Psoas muscle (tissue), 8 donors: ENCODE results near the gene GRID2IP. TPM values are rescaled to one million over a fixed set of nuclear protein-coding genes. Genes with fewer than 3 reads are reported as not detected.

ENCODE experiments used
- ATAC-seq, 4 donors: fragments of 200-7000 bp; cut with Tn5 transposase; one replicate each; pipeline ENCODE4 v1.9.1; 2020; ENCODE audit warnings: moderate library complexity in 3 of 4, mild to moderate bottlenecking in 2 of 4
- DNase-seq, 2 donors: peaks; one replicate each; pipeline ENCODE4 v3.0.0-alpha.2; 2020
- H3K27ac ChIP-seq: fragments of 200-600 bp; one replicate; pipeline ENCODE4 v1.8.0; 2022
- H3K27me3 ChIP-seq, 3 donors: fragments of 200-600 bp in 1 of 3; one replicate each; pipeline versions ENCODE4 v1.6.1 to v1.8.0; 2013 to 2022; ENCODE audit warnings: low read length in 2 of 3, mild to moderate bottlenecking in 2 of 3, moderate library complexity in 1 of 3; ENCODE audit not compliant: insufficient read depth in 3 of 3
- H3K36me3 ChIP-seq, 2 donors: fragments of 200-600 bp in 1 of 2; one replicate each; pipeline versions ENCODE4 v1.6.1 to v1.8.0; 2013 to 2022; ENCODE audit warnings: low read depth in 1 of 2, mild to moderate bottlenecking in 1 of 2, moderate library complexity in 1 of 2; ENCODE audit not compliant: insufficient read depth in 1 of 2
- H3K4me1 ChIP-seq: fragments of 200-600 bp; one replicate; pipeline ENCODE4 v1.8.0; 2022
- H3K4me3 ChIP-seq: fragments of 200-600 bp; one replicate; pipeline ENCODE4 v1.8.0; 2022; ENCODE audit warnings: mild to moderate bottlenecking
- H3K9me3 ChIP-seq: fragments of 200-600 bp; one replicate; pipeline ENCODE4 v1.8.0; 2022
- CTCF ChIP-seq: fragments of 200-600 bp; IDR thresholded peaks from one replicate; pipeline ENCODE4 v1.8.0; 2022; ENCODE audit warnings: antibody characterized with exemption
- WGBS, 3 donors: extraction: QIAGEN DNeasy Blood & Tissue Kit; methylation state at CpG; one replicate each; pipeline versions ENCODE4 v1.1.6 to v1.1.7; 2013; 5-methylcytosine and 5-hydroxymethylcytosine counted together
- intact Hi-C, 2 donors: fragments of 100-400 bp; cut with DNase I; formaldehyde crosslinking; loops; one replicate each; pipeline versions ENCODE4 v1.11.0 to v1.14.2; 2022
- polyA plus RNA-seq, 3 donors: library from polyadenylated mRNA; stranded (reverse); fragments of 200-250 nt; gene quantifications; one replicate each; pipeline ENCODE4 v1.2.3, GENCODE V29; 2013
- total RNA-seq, 4 donors: library from RNA; stranded (reverse); fragmentation: NEBNext Ultra II Directional in 2 of 4; extraction: Animal tissue kit (Norgen Biotek cat#: 25700) in 2 of 4; gene quantifications; one replicate each; pipeline versions ENCODE4 v1.2.1 to v1.2.4, GENCODE V29; 2021 to 2023
- donor health status: healthy with polysubstance abuse.
- donor health status: DM: no; HTN: no; CAD: no; lungs with moderate emphysema.
- donor health status: Bipolar disorder and iron deficiency.
- donor health status: healthy.
- donor health status: DM: yes; HTN: yes; CAD: no.
- donor health status: DM: no; HTN: no; CAD: no.
- donor health status: DM: no; HTN: no; CAD: no.
- donor health status: DM: yes; HTN: yes; CAD: no.

The GRID2IP gene
- total and polyA plus RNA-seq, 7 donors, result 0.01 to 0.06 (median 0.03) TPM; not detected in 4

GRCh38 chr7:6489612-6490011, 61.6 kb downstream of the GRID2IP start:
- intact Hi-C loops, result no loop called here
- ATAC-seq (no peak), DNase-seq (no peak)
- 14 to 27% (median 19%) methylated on average over 1 of the region's 1 CpG for WGBS, 3 donors
- H3K4me1 ChIP-seq, result no peaks in the 10 kb centered on the region
- no peak overlapping the region for H3K4me3 ChIP-seq
- peaks cover 5% of the 10 kb centered on the region for H3K9me3 ChIP-seq
- no peak for TF ChIP-seq CTCF
- no peak overlapping the region for H3K27ac ChIP-seq
- H3K27me3 ChIP-seq, result no peaks in the 10 kb centered on the region
- no peaks in the 10 kb centered on the region for H3K36me3 ChIP-seq

GRCh38 chr7:6487184-6487545, 64.1 kb downstream of the GRID2IP start:
- H3K36me3 ChIP-seq, result no peaks in the 10 kb centered on the region
- no peak overlapping the region for H3K27ac ChIP-seq
- peaks cover 5% of the 10 kb centered on the region for H3K9me3 ChIP-seq
- H3K4me1 ChIP-seq, result peaks cover 3% of the 10 kb centered on the region
- WGBS, 3 donors, result 90 to 92% (median 91%) methylated on average over 4 of the region's 4 CpGs
- no peak overlapping the region for H3K4me3 ChIP-seq
- no peak for ATAC-seq
- intact Hi-C loops, result no loop called here
- no peaks in the 10 kb centered on the region for H3K27me3 ChIP-seq
- no peak for TF ChIP-seq CTCF
- no peak for DNase-seq

- Histone ChIP-seq H3K4me1 (peaks cover 7% of the 10 kb centered on the region), H3K4me3 (no peak overlapping the region), H3K27ac (no peak overlapping the region), H3K27me3 (no peaks in the 10 kb centered on the region), H3K36me3 (no peaks in the 10 kb centered on the region), H3K9me3 (peaks cover 5% of the 10 kb centered on the region)
- ATAC-seq, result no peak
- WGBS, 3 donors, result 87 to 91% (median 89%) methylated on average over 19 of the region's 19 CpGs
- TF ChIP-seq CTCF, result no peak
- DNase-seq, result no peak
- intact Hi-C loops, result no loop called here
These were observed 64.7 kb downstream of the GRID2IP start for GRCh38 chr7:6486438-6487183.

- TF ChIP-seq CTCF, result no peak
- peak overlapping the region; percentile 89 for H3K27ac ChIP-seq
- H3K27me3 ChIP-seq, result no peaks in the 10 kb centered on the region
- peak overlapping the region; percentile 98 for H3K4me3 ChIP-seq
- H3K4me1 ChIP-seq, result peaks cover 29% of the 10 kb centered on the region
- H3K9me3 ChIP-seq, result no peaks in the 10 kb centered on the region
- DNase-seq (no peak), ATAC-seq (no peak)
- 22 to 35% (median 25%) methylated on average over 6 of the region's 6 CpGs for WGBS, 3 donors
- no peaks in the 10 kb centered on the region for H3K36me3 ChIP-seq
- intact Hi-C loops, result no loop called here
These were observed 68.5 kb downstream of the GRID2IP start for GRCh38 chr7:6482743-6483119.

- Histone ChIP-seq H3K4me1 (peaks cover 34% of the 10 kb centered on the region), H3K27ac (no peak overlapping the region), H3K4me3 (peak overlapping the region; percentile 98), H3K36me3 (no peaks in the 10 kb centered on the region), H3K27me3 (no peaks in the 10 kb centered on the region), H3K9me3 (no peaks in the 10 kb centered on the region)
- no peak for ATAC-seq
- no peak for TF ChIP-seq CTCF
- no peak for DNase-seq
- 59 to 73% (median 60%) methylated on average over 4 of the region's 4 CpGs for WGBS, 3 donors
- intact Hi-C loops, result no loop called here
These were observed 69.0 kb downstream of the GRID2IP start for GRCh38 chr7:6482307-6482706.
